Measurements from ENCODE around the gene SPARCL1.

GRCh38 chr4:87517621-87518020, 11.6 kb downstream of the SPARCL1 start:
- TF ChIP-seq CTCF (IDR thresholded peaks at IDR 0.05), result no peak
- no peak for TF ChIP-seq POLR2A (IDR thresholded peaks at IDR 0.05)
